ENCODE measurements around the gene HLA-DRB1.

HLA-DRB1 gene

DNA sequence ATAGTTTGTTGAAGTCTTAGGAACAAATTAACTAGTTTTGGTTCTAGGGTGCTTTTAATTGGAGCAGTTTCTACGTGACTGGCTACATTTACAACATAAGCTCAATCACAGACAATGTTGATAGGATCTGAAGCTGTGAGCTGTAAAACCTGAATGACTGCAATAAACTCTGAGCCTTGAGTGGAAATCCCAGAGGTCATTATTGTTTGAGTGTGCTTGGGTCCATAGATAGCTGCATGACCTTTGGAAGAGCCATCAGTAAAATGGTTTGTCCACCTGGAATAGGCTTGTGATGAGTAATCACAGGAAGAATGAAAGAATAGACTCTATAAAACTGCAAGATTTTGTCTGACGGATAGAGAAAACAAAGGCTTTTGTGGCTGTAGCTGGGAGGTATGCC lies 26.7 kb downstream of the HLA-DRB1 start:
- TF ChIP-seq POLR2AphosphoS5 (IDR thresholded peaks at IDR 0.05; ENCODE audit: low read depth, low read length) (no peak), REST (IDR thresholded peaks at IDR 0.05; ENCODE audit: insufficient read depth in 1 of 2, low read depth in 2 of 2, low read length in 2 of 2) (no peak)

- TF ChIP-seq FOXP2 (optimal IDR thresholded peaks at IDR 0.05; ENCODE audit: borderline replicate concordance, extremely low read depth, extremely low read length, insufficient read depth) (no peak), SIN3A (IDR thresholded peaks at IDR 0.05; ENCODE audit: borderline replicate concordance, insufficient read depth, low read length) (no peak), REST (IDR thresholded peaks at IDR 0.05; ENCODE audit: insufficient read depth in 1 of 2, low read depth in 2 of 2, low read length in 2 of 2) (no peak), TAF1 (IDR thresholded peaks at IDR 0.05; ENCODE audit: borderline replicate concordance, insufficient read depth, low read length) (no peak), POLR2AphosphoS5 (IDR thresholded peaks at IDR 0.05; ENCODE audit: low read depth, low read length) (no peak)
Measured at GRCh38 chr6:32559747-32560146, 29.9 kb downstream of the HLA-DRB1 start.

DNA sequence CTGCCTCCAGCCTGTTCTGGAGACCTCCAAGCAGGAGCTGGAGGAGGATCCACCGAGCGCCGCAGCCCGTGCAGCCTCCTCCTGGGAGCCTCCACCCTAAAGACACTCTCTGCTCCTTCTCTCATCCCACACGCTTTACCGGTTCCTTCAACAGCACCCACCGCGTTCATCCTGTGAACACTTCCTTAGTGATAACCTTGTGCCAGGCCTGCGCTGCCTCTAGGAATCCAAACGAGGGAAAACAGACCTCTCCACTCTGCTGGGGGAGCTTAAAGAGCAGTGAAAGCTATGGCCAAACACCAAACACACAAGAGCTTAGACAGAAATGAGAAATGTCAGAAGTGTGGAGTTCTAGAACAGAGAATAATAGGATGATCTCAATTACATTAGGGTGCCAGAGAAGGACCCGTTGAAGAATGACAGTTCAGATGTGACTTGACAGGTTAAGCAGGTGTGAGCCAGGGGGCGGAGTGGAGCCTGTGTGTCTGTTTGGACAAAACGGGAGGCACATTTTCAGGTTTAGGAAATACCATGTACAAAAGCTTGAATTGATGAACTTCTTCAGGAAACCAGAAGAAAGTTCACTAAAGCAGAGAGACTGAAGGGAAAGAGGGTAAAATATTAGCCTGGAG lies 31.1 kb downstream of the HLA-DRB1 start:
- TF ChIP-seq TAF1 (IDR thresholded peaks at IDR 0.05; ENCODE audit: borderline replicate concordance, insufficient read depth, low read length): no peak
- TF ChIP-seq FOXP2 (optimal IDR thresholded peaks at IDR 0.05; ENCODE audit: borderline replicate concordance, extremely low read depth, extremely low read length, insufficient read depth): no peak
- TF ChIP-seq REST (IDR thresholded peaks at IDR 0.05; ENCODE audit: insufficient read depth in 1 of 2, low read depth in 2 of 2, low read length in 2 of 2): no peak
- TF ChIP-seq SIN3A (IDR thresholded peaks at IDR 0.05; ENCODE audit: borderline replicate concordance, insufficient read depth, low read length): no peak
- no peak for TF ChIP-seq POLR2AphosphoS5 (IDR thresholded peaks at IDR 0.05; ENCODE audit: low read depth, low read length)

GRCh38 chr6:32554116-32554965 lies 35.3 kb downstream of the HLA-DRB1 start:
- TF ChIP-seq FOXP2 (optimal IDR thresholded peaks at IDR 0.05; ENCODE audit: borderline replicate concordance, extremely low read depth, extremely low read length, insufficient read depth) (no peak), SIN3A (IDR thresholded peaks at IDR 0.05; ENCODE audit: borderline replicate concordance, insufficient read depth, low read length) (no peak), REST (IDR thresholded peaks at IDR 0.05; ENCODE audit: insufficient read depth in 1 of 2, low read depth in 2 of 2, low read length in 2 of 2) (no peak), POLR2AphosphoS5 (IDR thresholded peaks at IDR 0.05; ENCODE audit: low read depth, low read length) (no peak), TAF1 (IDR thresholded peaks at IDR 0.05; ENCODE audit: borderline replicate concordance, insufficient read depth, low read length) (no peak)
